HEK293 (cell line): Measurements from ENCODE around the gene PRSS2.

Experiments
- CTCF ChIA-PET: fragments of 350-600 bp; formaldehyde crosslinking; extraction: SDS; loops from one replicate; lab custom pipeline; 2021; ENCODE audit warnings: antibody characterized with exemption; lab: Yijun Ruan, JAX
- POLR2A ChIA-PET: fragments of 300-600 bp; formaldehyde crosslinking; extraction: SDS; loops from one replicate; lab custom pipeline; 2020; ENCODE audit warnings: antibody characterized with exemption, inconsistent platforms; lab: Yijun Ruan, JAX
- H3K27ac ChIP-seq: fragments of 200-500 bp; sonication (Bioruptor generic); 2 replicates; pipeline ENCODE4 v1.5.1; 2014; ENCODE audit warnings: low read depth, low read length, control low read depth, inconsistent platforms; ENCODE audit errors: extremely low read depth
- H3K36me3 ChIP-seq, 2 experiments: fragments of 200-500 bp in 1 of 2; sonication (Bioruptor generic) in 1 of 2; 1 replicate in 1 of 2; 2 replicates in 1 of 2; pipeline ENCODE4 v1.5.1; 2014 to 2017; ENCODE audit warnings: inconsistent platforms in 2 of 2, low read length in 2 of 2; ENCODE audit not compliant: control insufficient read depth in 2 of 2, insufficient read depth in 1 of 2
- H3K4me1 ChIP-seq: fragments of 200-500 bp; sonication (Bioruptor generic); 2 replicates; pipeline ENCODE4 v1.5.1; 2014; ENCODE audit warnings: mild to moderate bottlenecking, low read length, inconsistent platforms; ENCODE audit not compliant: control insufficient read depth, insufficient read depth
- H3K4me3 ChIP-seq: 2 replicates; pipeline ENCODE4 v1.5.1; 2011; ENCODE audit warnings: low read depth, mild to moderate bottlenecking, control low read depth, low read length, moderate library complexity
- H3K9me3 ChIP-seq: fragments of 200-500 bp; sonication (Bioruptor generic); 2 replicates; pipeline ENCODE4 v1.5.1; 2014; ENCODE audit warnings: low read depth, low read length, inconsistent platforms; ENCODE audit not compliant: control insufficient read depth, insufficient read depth
- KLF9 ChIP-seq: fragments of 450-650 bp; formaldehyde crosslinking; IDR thresholded peaks from 2 replicates; pipeline ENCODE4 v1.5.1; 2016; ENCODE audit warnings: missing biosample characterization, missing genetic modification characterization, low read depth
- REST ChIP-seq: fragments of 450-650 bp; formaldehyde crosslinking; IDR thresholded peaks from 2 replicates; pipeline ENCODE4 v1.5.1; 2016; ENCODE audit warnings: missing biosample characterization, missing genetic modification characterization
- YY2 ChIP-seq: fragments of 450-650 bp; formaldehyde crosslinking; IDR thresholded peaks from 2 replicates; pipeline ENCODE4 v1.5.1; 2016; ENCODE audit warnings: missing biosample characterization, missing genetic modification characterization
- ZNF184 ChIP-seq: fragments of 450-650 bp; IDR thresholded peaks from 2 replicates; pipeline ENCODE4 v1.5.1; 2018; ENCODE audit warnings: missing biosample characterization, mild to moderate bottlenecking, missing genetic modification characterization
- ZNF266 ChIP-seq: fragments of 450-650 bp; formaldehyde crosslinking; IDR thresholded peaks from 2 replicates; pipeline ENCODE4 v1.5.1; 2016; ENCODE audit warnings: missing biosample characterization, missing genetic modification characterization, low read depth
- ZNF354C ChIP-seq: fragments of 450-650 bp; formaldehyde crosslinking; IDR thresholded peaks from 2 replicates; pipeline ENCODE4 v1.5.1; 2016; ENCODE audit warnings: missing biosample characterization, missing genetic modification characterization, low read depth, borderline replicate concordance
- ZNF473 ChIP-seq: fragments of 450-650 bp; formaldehyde crosslinking; IDR thresholded peaks from 2 replicates; pipeline ENCODE4 v1.5.1; 2017; ENCODE audit warnings: missing biosample characterization, missing genetic modification characterization
- ZNF518A ChIP-seq: fragments of 450-650 bp; formaldehyde crosslinking; conservative IDR thresholded peaks from 2 replicates; pipeline ENCODE4 v1.5.1; 2016; ENCODE audit warnings: low read depth, missing biosample characterization, missing genetic modification characterization
- ZNF596 ChIP-seq: fragments of 450-650 bp; IDR thresholded peaks from 2 replicates; pipeline ENCODE4 v1.5.0; 2018; ENCODE audit warnings: missing biosample characterization, mild to moderate bottlenecking, missing genetic modification characterization, moderate library complexity
- ZNF639 ChIP-seq: fragments of 450-650 bp; formaldehyde crosslinking; IDR thresholded peaks from 2 replicates; pipeline ENCODE4 v1.5.1; 2016; ENCODE audit warnings: missing biosample characterization, missing genetic modification characterization
- ZNF670 ChIP-seq: fragments of 450-650 bp; formaldehyde crosslinking; IDR thresholded peaks from 2 replicates; pipeline ENCODE4 v1.5.1; 2016; ENCODE audit warnings: missing biosample characterization, missing genetic modification characterization, low read depth
- ZNF677 ChIP-seq: fragments of 450-650 bp; IDR thresholded peaks from 2 replicates; pipeline ENCODE4 v1.5.0; 2018; ENCODE audit warnings: missing biosample characterization, mild to moderate bottlenecking, missing genetic modification characterization, moderate library complexity
- ZNF701 ChIP-seq: fragments of 450-650 bp; formaldehyde crosslinking; IDR thresholded peaks from 2 replicates; pipeline ENCODE4 v1.5.1; 2016; ENCODE audit warnings: missing biosample characterization, missing genetic modification characterization
- ZSCAN18 ChIP-seq: fragments of 450-650 bp; formaldehyde crosslinking; IDR thresholded peaks from 2 replicates; pipeline ENCODE4 v1.5.1; 2016; ENCODE audit warnings: missing biosample characterization, missing genetic modification characterization
- ZSCAN30 ChIP-seq: fragments of 450-650 bp; IDR thresholded peaks from 2 replicates; pipeline ENCODE4 v1.5.1; 2018; ENCODE audit warnings: missing biosample characterization, mild to moderate bottlenecking, missing genetic modification characterization, moderate library complexity

PRSS2 gene

GRCh38 chr7:142817506-142817905 lies 46.7 kb downstream of the PRSS2 start (continued):
- no peak for TF ChIP-seq ZSCAN18 (tag by site-specific recombination)
- TF ChIP-seq ZNF354C (tag by site-specific recombination), result no peak
- TF ChIP-seq ZNF677 (tag by site-specific recombination), result no peak
- no peak for TF ChIP-seq ZNF184 (tag by site-specific recombination)
- TF ChIP-seq YY2 (tag by site-specific recombination), result no peak
- TF ChIP-seq, all 188 proteins: peak for 0

GRCh38 chr7:142819530-142819929 lies 48.8 kb downstream of the PRSS2 start:
- ChIA-PET POLR2A (no interaction called here), CTCF (interaction anchor here (0.9 kb wide), 1 partner anchor 61 kb away, joined by 3 read pairs; no protein-coding TSS in a partner anchor)
- Histone ChIP-seq H3K4me1 (no peaks in the 10 kb centered on the region), H3K36me3 (no peaks in the 10 kb centered on the region), H3K27ac (no peak overlapping the region), H3K4me3 (no peak overlapping the region), H3K9me3 (no peaks in the 10 kb centered on the region)
- no peak for TF ChIP-seq ZNF639 (tag by site-specific recombination)
- no peak for TF ChIP-seq ZNF473
- TF ChIP-seq ZNF266 (tag by site-specific recombination), result no peak
- TF ChIP-seq ZSCAN30 (tag by site-specific recombination), result no peak
- TF ChIP-seq ZNF701 (tag by site-specific recombination), result no peak
- TF ChIP-seq ZNF670, result no peak
- TF ChIP-seq ZSCAN18 (tag by site-specific recombination), result no peak
- no peak for TF ChIP-seq ZNF518A (tag by site-specific recombination)
- no peak for TF ChIP-seq ZNF596
- TF ChIP-seq REST (tag by site-specific recombination), result no peak
- TF ChIP-seq KLF9 (tag by site-specific recombination), result no peak
